Activated T-cell treated with anti-CD3 and anti-CD28 coated beads, Interleukin-2, amount 50 U/mL, for 24 hours (primary cell): ENCODE measurements around the gene CDKN2C.
"Not testable (repeated sequence)": the region's sequence is repeated elsewhere in the genome, so short reads cannot be mapped to it uniquely, and the experiment has no call there.

ENCODE experiments used
- DNase-seq: peaks from one replicate; pipeline ENCODE4 v3.0.0-alpha.2; 2020
- H3K27ac Mint-ChIP-seq: 2 replicates; pipeline ENCODE4 v1.8.0; 2020; ENCODE audit warnings: mild to moderate bottlenecking, mixed read lengths
- H3K27me3 Mint-ChIP-seq: 2 replicates; pipeline ENCODE4 v1.8.0; 2020; ENCODE audit warnings: mixed read lengths
- H3K36me3 Mint-ChIP-seq: 2 replicates; pipeline ENCODE4 v1.8.0; 2020; ENCODE audit warnings: low read depth, mixed read lengths
- H3K4me1 Mint-ChIP-seq: 2 replicates; pipeline ENCODE4 v1.8.0; 2020; ENCODE audit warnings: low read depth, mixed read lengths
- H3K4me3 Mint-ChIP-seq: 2 replicates; pipeline ENCODE4 v1.8.0; 2020; ENCODE audit warnings: mild to moderate bottlenecking, moderate library complexity, mixed read lengths
- H3K9me3 Mint-ChIP-seq: 2 replicates; pipeline ENCODE4 v1.8.0; 2020; ENCODE audit warnings: mixed read lengths

The CDKN2C gene

DNA sequence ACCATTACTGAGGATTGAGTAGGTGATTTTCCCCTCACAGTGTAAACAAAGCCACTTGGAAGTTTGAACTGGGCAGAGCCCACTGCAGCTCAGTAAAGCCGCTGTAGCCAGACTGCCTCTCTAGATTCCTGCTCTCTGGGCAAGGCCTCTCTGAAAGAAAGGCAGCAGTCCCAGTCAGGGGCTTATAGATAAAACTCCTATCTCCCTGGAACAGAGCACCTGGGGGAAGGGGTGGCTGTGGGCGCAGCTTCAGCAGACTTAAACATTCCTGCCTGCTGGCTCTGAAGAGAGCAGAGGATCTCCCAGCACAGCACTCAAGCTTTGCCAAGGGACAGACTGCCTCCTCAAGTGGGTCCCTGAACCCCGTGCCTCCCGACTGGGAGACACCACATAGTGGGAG lies 35.5 kb downstream of the CDKN2C start:
- not testable (repeated sequence) for H3K9me3 Mint-ChIP-seq, H3K27ac Mint-ChIP-seq, DNase-seq, H3K4me3 Mint-ChIP-seq, H3K27me3 Mint-ChIP-seq, H3K36me3 Mint-ChIP-seq, H3K4me1 Mint-ChIP-seq

DNA sequence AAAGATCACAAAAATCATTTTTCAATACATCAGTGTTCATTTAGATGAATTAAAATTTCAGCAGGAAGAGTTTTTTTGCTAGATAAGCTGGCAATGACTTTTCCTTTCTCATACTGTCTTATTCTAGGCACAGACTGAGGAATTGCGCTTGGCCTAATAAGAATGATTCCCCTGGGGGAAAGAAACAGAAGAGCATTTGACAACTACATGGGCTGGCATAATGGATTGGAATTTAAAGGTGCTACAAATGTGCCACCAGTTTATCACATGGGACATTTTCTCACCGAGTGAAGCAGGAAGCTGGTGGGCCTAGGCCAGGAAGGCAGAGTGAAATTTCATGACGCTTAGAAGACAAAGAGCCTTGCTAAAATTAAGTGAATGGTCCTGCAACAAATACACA lies 39.3 kb downstream of the CDKN2C start:
- DNase-seq = no peak
- H3K9me3 Mint-ChIP-seq = peaks cover 6% of the 10 kb centered on the region

DNA sequence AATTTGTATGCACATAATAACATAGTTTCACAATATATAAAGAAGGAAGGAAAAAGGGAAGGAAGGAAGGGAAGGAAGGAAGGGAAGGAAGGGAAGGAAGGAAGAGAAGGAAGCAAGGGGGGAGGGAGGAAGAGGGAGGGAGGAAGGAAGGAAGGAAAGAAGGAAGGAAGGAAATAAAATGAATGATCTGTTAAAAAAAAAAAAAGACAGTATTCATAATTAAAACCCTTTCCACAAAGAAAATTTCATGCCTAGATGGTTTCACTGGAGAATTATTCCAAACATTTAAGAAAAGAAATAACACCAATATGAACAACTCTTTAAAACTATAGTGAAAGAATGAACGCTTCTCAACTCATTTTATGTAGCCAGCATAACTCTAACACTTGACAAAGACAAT lies 44.8 kb downstream of the CDKN2C start:
- no peak for DNase-seq
- no peak overlapping the region for H3K27ac Mint-ChIP-seq
- H3K9me3 Mint-ChIP-seq = peaks cover 2% of the 10 kb centered on the region
- no peaks in the 10 kb centered on the region for H3K36me3 Mint-ChIP-seq
- no peaks in the 10 kb centered on the region for H3K4me1 Mint-ChIP-seq
- H3K27me3 Mint-ChIP-seq = peaks cover 6% of the 10 kb centered on the region
- H3K4me3 Mint-ChIP-seq = no peak overlapping the region

More for the DNA sequence above, 39.3 kb downstream of the CDKN2C start:
- Mint-ChIP-seq H3K4me1 (no peaks in the 10 kb centered on the region), H3K27me3 (peaks cover 3% of the 10 kb centered on the region), H3K4me3 (no peak overlapping the region), H3K36me3 (no peaks in the 10 kb centered on the region), H3K27ac (no peak overlapping the region)

DNA sequence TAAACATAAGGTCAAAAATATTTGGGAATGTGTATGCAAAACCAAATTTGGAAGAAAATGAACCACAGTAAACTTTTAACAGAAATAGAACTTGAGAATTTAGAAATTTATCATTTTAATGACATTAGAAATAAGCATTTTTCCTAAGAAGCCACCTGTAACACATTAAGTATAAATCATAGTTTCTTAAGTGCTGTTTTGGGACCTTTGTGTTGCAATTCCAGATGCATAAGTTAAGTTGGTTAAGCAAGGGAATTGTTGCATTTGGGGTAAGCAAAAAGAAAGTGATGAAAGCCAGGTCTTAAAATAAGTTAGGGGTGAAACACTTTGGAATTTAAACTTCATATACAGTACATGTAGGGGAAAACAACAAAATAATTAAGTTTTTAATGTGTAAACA lies 49.8 kb downstream of the CDKN2C start:
- H3K36me3 Mint-ChIP-seq = no peaks in the 10 kb centered on the region
- H3K27me3 Mint-ChIP-seq = peaks cover 8% of the 10 kb centered on the region
- no peaks in the 10 kb centered on the region for H3K9me3 Mint-ChIP-seq
- no peak overlapping the region for H3K27ac Mint-ChIP-seq
- no peak for DNase-seq
- H3K4me1 Mint-ChIP-seq = no peaks in the 10 kb centered on the region
- no peak overlapping the region for H3K4me3 Mint-ChIP-seq
